RWPE2 (cell line): ENCODE data around the gene SETD5.

ENCODE experiments used
- ATAC-seq: fragments of 200-7000 bp; cut with Tn5 transposase; 3 replicates; pipeline ENCODE4 v1.9.1; 2021; ENCODE audit warnings: low read depth
- DNase-seq: peaks from one replicate; pipeline ENCODE4 v3.0.0-alpha.2; 2020; ENCODE audit warnings: low spot score
- H3K27ac ChIP-seq: fragments of 450-650 bp; 2 replicates; pipeline ENCODE4 v1.5.1; 2017; ENCODE audit warnings: mild to moderate bottlenecking; ENCODE audit not compliant: poor library complexity, severe bottlenecking
- H3K27me3 ChIP-seq: fragments of 250-450 bp; sonication (Bioruptor Pico); 2 replicates; pipeline ENCODE4 v1.5.1; 2021; ENCODE audit warnings: mild to moderate bottlenecking, moderate library complexity; ENCODE audit not compliant: insufficient read depth, poor library complexity, severe bottlenecking
- H3K36me3 ChIP-seq: fragments of 250-450 bp; sonication (Bioruptor Pico); 2 replicates; pipeline ENCODE4 v1.5.1; 2020; ENCODE audit warnings: low read depth, mild to moderate bottlenecking, moderate library complexity
- H3K4me1 ChIP-seq: fragments of 250-450 bp; sonication (Bioruptor Pico); 2 replicates; pipeline ENCODE4 v1.5.1; 2021; ENCODE audit warnings: mild to moderate bottlenecking, moderate library complexity; ENCODE audit not compliant: insufficient read depth, poor library complexity, severe bottlenecking
- H3K4me3 ChIP-seq: fragments of 250-450 bp; sonication (Bioruptor Pico); 2 replicates; pipeline ENCODE4 v1.5.1; 2021; ENCODE audit warnings: mild to moderate bottlenecking, moderate library complexity; ENCODE audit not compliant: severe bottlenecking
- H3K9me3 ChIP-seq: fragments of 250-450 bp; sonication (Bioruptor Pico); 2 replicates; pipeline ENCODE4 v1.5.1; 2021; ENCODE audit warnings: mild to moderate bottlenecking, moderate library complexity; ENCODE audit not compliant: severe bottlenecking
- TF ChIP-seq, protein P1 (sequence below): fragments of 450-650 bp; IDR thresholded peaks from one replicate; pipeline ENCODE4 v1.5.1; 2017; ENCODE audit warnings: mild to moderate bottlenecking, moderate library complexity; ENCODE audit not compliant: poor library complexity, severe bottlenecking

The SETD5 gene

GRCh38 chr3:9496893-9497292 is 99.5 kb downstream of the SETD5 start:
- no peak overlapping the region for H3K4me3 ChIP-seq
- ATAC-seq (no peak), DNase-seq (no peak)
- TF ChIP-seq, protein P1, sequence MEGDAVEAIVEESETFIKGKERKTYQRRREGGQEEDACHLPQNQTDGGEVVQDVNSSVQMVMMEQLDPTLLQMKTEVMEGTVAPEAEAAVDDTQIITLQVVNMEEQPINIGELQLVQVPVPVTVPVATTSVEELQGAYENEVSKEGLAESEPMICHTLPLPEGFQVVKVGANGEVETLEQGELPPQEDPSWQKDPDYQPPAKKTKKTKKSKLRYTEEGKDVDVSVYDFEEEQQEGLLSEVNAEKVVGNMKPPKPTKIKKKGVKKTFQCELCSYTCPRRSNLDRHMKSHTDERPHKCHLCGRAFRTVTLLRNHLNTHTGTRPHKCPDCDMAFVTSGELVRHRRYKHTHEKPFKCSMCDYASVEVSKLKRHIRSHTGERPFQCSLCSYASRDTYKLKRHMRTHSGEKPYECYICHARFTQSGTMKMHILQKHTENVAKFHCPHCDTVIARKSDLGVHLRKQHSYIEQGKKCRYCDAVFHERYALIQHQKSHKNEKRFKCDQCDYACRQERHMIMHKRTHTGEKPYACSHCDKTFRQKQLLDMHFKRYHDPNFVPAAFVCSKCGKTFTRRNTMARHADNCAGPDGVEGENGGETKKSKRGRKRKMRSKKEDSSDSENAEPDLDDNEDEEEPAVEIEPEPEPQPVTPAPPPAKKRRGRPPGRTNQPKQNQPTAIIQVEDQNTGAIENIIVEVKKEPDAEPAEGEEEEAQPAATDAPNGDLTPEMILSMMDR = no peak
- H3K27me3 ChIP-seq = no peaks in the 10 kb centered on the region
- H3K4me1 ChIP-seq = peaks cover 9% of the 10 kb centered on the region
- H3K27ac ChIP-seq = no peak overlapping the region
- no peaks in the 10 kb centered on the region for H3K9me3 ChIP-seq
- no peaks in the 10 kb centered on the region for H3K36me3 ChIP-seq

- H3K36me3 ChIP-seq = no peaks in the 10 kb centered on the region
- H3K9me3 ChIP-seq = no peaks in the 10 kb centered on the region
- no peak overlapping the region for H3K4me3 ChIP-seq
- no peaks in the 10 kb centered on the region for H3K27me3 ChIP-seq
- ATAC-seq (peak; percentile 72), DNase-seq (no peak)
- H3K27ac ChIP-seq = peak overlapping the region; percentile 14
- TF ChIP-seq, protein P1 = no peak
- peaks cover 9% of the 10 kb centered on the region for H3K4me1 ChIP-seq
Observed at GRCh38 chr3:9497821-9498565, 100.6 kb downstream of the SETD5 start.

DNA sequence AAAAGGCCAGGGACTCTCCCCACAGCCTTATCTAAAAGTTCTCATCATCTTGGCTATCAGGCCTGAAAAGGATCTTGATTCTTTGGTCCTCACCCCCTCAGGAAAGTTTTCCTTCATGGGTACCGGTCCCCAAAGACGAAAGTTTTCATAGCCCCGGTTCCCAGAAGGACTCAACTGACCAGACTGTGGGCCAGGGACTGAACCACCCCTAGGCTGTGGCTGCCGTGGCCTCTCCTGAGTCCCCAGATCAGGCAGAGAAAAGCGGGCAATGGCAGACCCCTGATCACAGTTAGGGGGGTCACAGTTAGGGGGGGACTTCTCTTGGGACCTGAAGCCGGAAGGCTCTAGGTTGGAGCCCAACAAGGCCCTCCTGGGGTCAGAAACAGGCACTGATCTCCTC is 101.4 kb downstream of the SETD5 start:
- Histone ChIP-seq H3K4me3 (no peak overlapping the region), H3K36me3 (no peaks in the 10 kb centered on the region), H3K4me1 (peaks cover 9% of the 10 kb centered on the region), H3K9me3 (no peaks in the 10 kb centered on the region), H3K27me3 (no peaks in the 10 kb centered on the region), H3K27ac (no peak overlapping the region)
- TF ChIP-seq, protein P1 = no peak
- no peak for ATAC-seq
- DNase-seq = no peak

- ATAC-seq (no peak), DNase-seq (no peak)
- TF ChIP-seq, protein P1 = no peak
- Histone ChIP-seq H3K27ac (no peak overlapping the region), H3K27me3 (no peaks in the 10 kb centered on the region), H3K4me3 (no peak overlapping the region), H3K36me3 (no peaks in the 10 kb centered on the region), H3K4me1 (peaks cover 9% of the 10 kb centered on the region), H3K9me3 (no peaks in the 10 kb centered on the region)
Observed at GRCh38 chr3:9499455-9500107, 102.2 kb downstream of the SETD5 start.
